H54 (cell line): ENCODE data around the gene DAPK2.

Experiments used
- DNase-seq: peaks from one replicate; pipeline ENCODE4 v3.0.0; 2011; ENCODE audit warnings: low spot score, mixed read lengths; ENCODE audit not compliant: insufficient read length
- FAIRE-seq: peaks from 3 replicates; lab custom pipeline; 2011; peaks lifted over from hg19 to GRCh38; lab: Jason Lieb, UNC
- POLR2A ChIP-seq: IDR thresholded peaks from 2 replicates; pipeline ENCODE4 v1.6.1; 2011; ENCODE audit warnings: low read depth, mild to moderate bottlenecking, low read length

The DAPK2 gene

GRCh38 chr15:64048781-64049460 lies 2.6 kb upstream of the DAPK2 start:
- no peak for TF ChIP-seq POLR2A
- FAIRE-seq (no peak), DNase-seq (no peak)

GRCh38 chr15:64045774-64046420 lies 388 bp downstream of the DAPK2 start:
- DNase-seq (no peak), FAIRE-seq (no peak)
- no peak; the same call in 1 of the 2 replicates for TF ChIP-seq POLR2A

DNA sequence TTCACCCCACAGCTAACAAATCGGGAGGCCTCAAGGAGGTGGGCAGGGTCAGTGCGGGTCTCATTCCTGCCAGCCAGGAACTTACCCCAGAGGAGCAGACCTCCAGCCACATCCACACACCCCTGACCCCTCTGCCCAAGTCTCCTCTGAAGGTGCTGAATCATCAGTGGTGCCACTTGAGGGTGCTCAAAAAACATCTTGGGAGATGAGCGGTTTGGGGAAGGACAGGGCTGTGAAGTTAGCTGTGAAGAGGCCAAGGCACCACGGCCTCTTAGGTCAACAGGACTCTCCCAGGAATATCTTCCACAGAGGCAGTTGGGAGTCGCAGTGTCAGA lies 1.2 kb downstream of the DAPK2 start:
- FAIRE-seq (no peak), DNase-seq (no peak)
- TF ChIP-seq POLR2A, result no peak

DNA sequence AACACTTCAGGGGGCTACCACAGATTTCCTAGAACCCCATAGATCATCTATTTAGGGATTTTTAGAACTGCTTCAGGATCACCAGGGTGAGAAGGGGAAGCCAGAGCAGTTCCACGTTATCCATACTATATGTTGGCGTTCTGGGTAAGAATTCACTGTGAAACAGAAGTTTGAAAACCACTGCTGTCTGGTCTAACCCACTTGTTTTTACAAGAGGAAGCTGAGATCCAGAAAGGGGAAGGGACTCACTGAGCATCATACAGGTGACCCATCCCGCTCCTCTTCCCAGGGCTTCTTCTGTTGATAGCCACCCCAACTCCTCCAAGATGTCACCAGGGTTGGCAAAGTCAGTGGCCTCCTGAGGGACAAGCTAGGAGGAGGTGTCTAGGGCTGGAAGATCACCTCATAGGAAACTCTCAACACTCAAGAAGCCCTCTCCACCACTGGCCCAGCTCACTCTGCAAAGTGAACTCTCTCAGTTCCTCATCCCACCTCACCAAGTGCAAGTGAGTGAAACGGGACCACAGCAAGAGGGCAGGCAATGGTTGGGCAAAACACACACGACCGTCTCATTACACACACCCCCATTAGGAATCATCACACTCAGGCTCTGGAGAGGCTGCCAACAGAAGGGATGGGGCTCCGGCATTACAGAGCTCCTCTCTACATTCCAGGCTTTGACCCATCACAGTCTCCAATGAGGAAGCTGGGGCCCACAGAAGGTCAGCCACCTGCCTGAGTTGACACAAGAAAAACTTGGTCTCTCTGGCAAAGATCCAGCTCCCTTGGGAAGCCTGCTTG lies 1.8 kb downstream of the DAPK2 start:
- FAIRE-seq (no peak), DNase-seq (no peak)
- no peak for TF ChIP-seq POLR2A

GRCh38 chr15:64038878-64039610 lies 7.2 kb downstream of the DAPK2 start:
- FAIRE-seq (no peak), DNase-seq (no peak)
- no peak for TF ChIP-seq POLR2A

DNA sequence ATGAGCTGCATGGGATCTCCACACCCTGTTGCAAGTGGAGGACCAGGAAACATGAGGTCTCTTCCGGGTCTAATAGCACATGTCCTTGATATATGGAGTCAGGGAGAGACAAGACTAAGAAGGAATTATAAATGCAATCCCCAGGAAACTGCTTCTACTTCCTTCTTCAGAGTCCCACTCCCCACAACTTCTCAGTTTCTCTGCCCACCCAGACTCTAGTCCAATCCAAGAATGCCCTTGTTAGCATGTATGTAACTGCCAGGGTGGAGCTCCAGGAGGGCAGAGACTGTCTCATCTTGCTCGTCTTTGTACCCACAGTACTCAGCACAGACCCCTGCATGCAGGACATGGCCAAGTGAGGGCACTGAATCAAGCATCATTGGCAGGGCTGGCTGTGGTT lies 8.3 kb downstream of the DAPK2 start:
- no peak for TF ChIP-seq POLR2A
- no peak for FAIRE-seq
- DNase-seq, result no peak

DNA sequence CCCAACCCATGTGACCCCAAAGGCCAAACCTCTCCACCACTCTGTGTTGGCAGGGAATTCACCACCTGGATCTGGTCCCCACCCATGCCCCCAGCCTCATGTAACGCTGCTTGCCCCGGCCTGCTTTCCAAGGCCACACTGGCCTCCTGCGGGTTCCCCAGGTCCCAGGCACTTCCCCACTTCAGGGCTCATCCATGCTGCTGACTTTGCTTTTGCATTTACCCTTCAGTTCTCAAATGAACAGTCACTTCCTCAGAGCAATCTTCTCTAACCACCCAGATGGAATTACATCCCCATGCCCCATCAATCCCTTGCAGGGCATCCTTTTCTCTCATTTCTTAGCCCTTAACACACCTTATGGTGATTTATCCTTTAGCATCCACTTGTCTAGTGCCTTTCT lies 9.2 kb downstream of the DAPK2 start:
- TF ChIP-seq POLR2A, result no peak
- no peak for FAIRE-seq
- no peak for DNase-seq

DNA sequence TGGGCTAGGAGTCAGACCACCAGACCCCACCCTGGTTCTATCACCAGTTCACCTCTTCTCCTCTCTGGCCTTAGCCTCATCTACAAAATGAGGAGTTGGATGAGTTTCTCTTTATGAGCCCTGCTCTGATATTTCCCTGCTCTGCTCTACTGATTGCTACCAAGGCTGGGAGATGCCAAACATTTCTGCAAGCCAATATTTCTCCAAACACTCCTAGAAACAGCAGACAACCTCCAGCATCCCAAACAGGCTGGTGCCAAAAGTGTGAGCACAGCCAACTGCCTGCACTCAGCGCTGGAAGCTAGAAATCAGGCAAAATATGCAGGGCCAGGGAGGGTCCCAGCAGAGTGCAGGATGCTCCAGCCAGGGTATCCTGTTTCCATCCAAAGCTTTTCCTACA lies 10.8 kb downstream of the DAPK2 start:
- DNase-seq (no peak), FAIRE-seq (no peak)
- no peak for TF ChIP-seq POLR2A

DNA sequence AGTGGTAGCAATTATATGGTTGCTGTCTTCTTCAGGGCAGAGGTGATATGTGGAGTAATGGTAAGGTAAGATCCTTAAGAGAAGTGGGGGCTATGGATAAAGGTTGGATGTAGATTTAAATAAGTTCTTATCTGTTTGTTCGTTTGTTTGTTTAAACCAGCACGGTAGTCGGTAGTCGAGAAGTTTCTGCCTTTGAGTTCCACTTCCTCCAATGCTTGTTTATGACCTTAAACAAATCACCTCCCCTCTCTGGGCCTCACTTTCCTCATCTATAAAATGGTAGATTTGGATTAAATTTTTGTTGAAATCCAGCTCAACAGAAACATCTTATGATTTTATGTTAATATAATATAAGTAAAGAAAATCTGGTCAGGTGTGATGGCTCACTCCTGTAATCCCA lies 11.8 kb downstream of the DAPK2 start:
- DNase-seq (no peak), FAIRE-seq (no peak)
- TF ChIP-seq POLR2A, result no peak

GRCh38 chr15:64032329-64032728 lies 14.0 kb downstream of the DAPK2 start:
- DNase-seq (no peak), FAIRE-seq (no peak)
- no peak for TF ChIP-seq POLR2A

DNA sequence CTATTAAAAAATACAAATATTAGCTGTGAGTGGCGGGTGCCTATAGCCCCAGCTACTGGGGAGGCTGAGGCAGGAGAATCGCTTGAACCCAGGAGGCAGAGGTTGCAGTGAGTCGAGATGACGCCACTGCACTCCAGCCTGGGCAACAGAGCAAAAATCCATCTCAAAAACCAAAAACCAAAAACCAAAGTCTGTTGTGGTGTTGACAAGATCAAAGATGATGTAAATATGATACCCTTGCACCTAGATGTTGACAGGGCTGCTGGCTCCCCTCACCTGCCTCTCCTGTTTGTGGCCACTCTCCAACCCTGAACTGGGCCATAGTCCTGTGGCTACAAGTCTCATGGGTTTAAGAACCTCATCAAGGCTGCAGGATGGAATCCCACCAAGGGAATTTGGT lies 16.2 kb downstream of the DAPK2 start:
- no peak for TF ChIP-seq POLR2A

DNA sequence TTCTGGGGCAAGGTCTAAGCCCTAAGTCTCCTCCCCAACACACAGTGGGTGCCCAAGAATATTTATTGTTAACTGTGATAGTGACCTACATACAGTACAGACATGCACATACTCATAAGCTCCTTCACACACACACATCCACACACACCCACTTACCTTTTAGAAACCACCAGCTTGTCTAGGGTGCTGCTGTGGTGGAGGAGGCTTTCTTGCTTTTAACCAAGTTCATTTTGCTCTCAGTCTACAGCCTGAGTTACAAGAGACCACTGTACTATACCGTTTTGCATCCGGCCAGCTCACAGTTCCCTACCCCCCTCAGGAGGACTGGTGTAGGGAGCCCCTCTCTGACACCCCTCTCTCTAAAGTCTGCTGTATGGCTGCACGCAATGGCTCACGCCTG lies 16.7 kb downstream of the DAPK2 start:
- FAIRE-seq (no peak), DNase-seq (no peak)
- no peak for TF ChIP-seq POLR2A

More for the DNA sequence above, 16.2 kb downstream of the DAPK2 start:
- DNase-seq, result no peak
- FAIRE-seq, result no peak

- no peak for TF ChIP-seq POLR2A
- FAIRE-seq (no peak), DNase-seq (no peak)
These were observed 17.2 kb downstream of the DAPK2 start for GRCh38 chr15:64029110-64029509.

GRCh38 chr15:64026591-64026990 lies 19.7 kb downstream of the DAPK2 start:
- FAIRE-seq, result no peak

More at GRCh38 chr15:64026591-64026990, 19.7 kb downstream of the DAPK2 start:
- no peak for DNase-seq
- no peak for TF ChIP-seq POLR2A
